Measurements from ENCODE around the gene KLHL22.
"Not testable (repeated sequence)": the region's sequence is repeated elsewhere in the genome, so short reads cannot be mapped to it uniquely, and the experiment has no call there.

Gene KLHL22

GRCh38 chr22:20494978-20495860 is at the start of gene KLHL22:
Gene KLHL22 (minus strand): TSS chr22:20495795. CDS start chr22:20489211, 6,584 bp downstream.
- no peak for DNase-seq

GRCh38 chr22:20545318-20545634 is 49.7 kb upstream of the KLHL22 start:
- not testable (repeated sequence) for DNase-seq

GRCh38 chr22:20542736-20543135 is 47.1 kb upstream of the KLHL22 start:
- DNase-seq: no peak

- no peak for DNase-seq
Observed at GRCh38 chr22:20542055-20542454, 46.5 kb upstream of the KLHL22 start.

GRCh38 chr22:20538875-20539274 is 43.3 kb upstream of the KLHL22 start:
- DNase-seq: not testable (repeated sequence)

- DNase-seq: no peak
Observed at GRCh38 chr22:20537983-20538382, 42.4 kb upstream of the KLHL22 start.

GRCh38 chr22:20537325-20537756 is 41.7 kb upstream of the KLHL22 start:
- no peak for DNase-seq

GRCh38 chr22:20536590-20537324 is 41.2 kb upstream of the KLHL22 start:
- DNase-seq: no peak

GRCh38 chr22:20533879-20534265 is 38.3 kb upstream of the KLHL22 start:
- no peak for DNase-seq

- DNase-seq: no peak
Observed at GRCh38 chr22:20533095-20533878, 37.7 kb upstream of the KLHL22 start.

- DNase-seq: no peak
Observed at GRCh38 chr22:20532256-20532993, 36.8 kb upstream of the KLHL22 start.

GRCh38 chr22:20531404-20532201 is 36.0 kb upstream of the KLHL22 start:
- no peak for DNase-seq

GRCh38 chr22:20531154-20531403 is 35.5 kb upstream of the KLHL22 start:
- DNase-seq: no peak

GRCh38 chr22:20530368-20531153 is 35.0 kb upstream of the KLHL22 start:
- no peak for DNase-seq

GRCh38 chr22:20528405-20528978 is 32.9 kb upstream of the KLHL22 start:
- no peak for DNase-seq

GRCh38 chr22:20526628-20527355 is 31.2 kb upstream of the KLHL22 start:
- no peak for DNase-seq

GRCh38 chr22:20526305-20526627 is 30.7 kb upstream of the KLHL22 start:
- no peak for DNase-seq

GRCh38 chr22:20525048-20525447 is 29.5 kb upstream of the KLHL22 start:
- no peak for DNase-seq

- no peak for DNase-seq
Observed at GRCh38 chr22:20524004-20524481, 28.4 kb upstream of the KLHL22 start.

All from activated CD4-positive, alpha-beta T cell treated with anti-CD3 and anti-CD28 coated beads for 1 hour (primary cell).